RWPE2 (cell line): ENCODE data around the gene ABHD2.

Experiments
- ATAC-seq: fragments of 200-7000 bp; cut with Tn5 transposase; 3 replicates; pipeline ENCODE4 v1.9.1; 2021; ENCODE audit warnings: low read depth
- DNase-seq: peaks from one replicate; pipeline ENCODE4 v3.0.0-alpha.2; 2020; ENCODE audit warnings: low spot score
- H3K27ac ChIP-seq: fragments of 450-650 bp; 2 replicates; pipeline ENCODE4 v1.5.1; 2017; ENCODE audit warnings: mild to moderate bottlenecking; ENCODE audit not compliant: poor library complexity, severe bottlenecking
- H3K27me3 ChIP-seq: fragments of 250-450 bp; sonication (Bioruptor Pico); 2 replicates; pipeline ENCODE4 v1.5.1; 2021; ENCODE audit warnings: mild to moderate bottlenecking, moderate library complexity; ENCODE audit not compliant: insufficient read depth, poor library complexity, severe bottlenecking
- H3K36me3 ChIP-seq: fragments of 250-450 bp; sonication (Bioruptor Pico); 2 replicates; pipeline ENCODE4 v1.5.1; 2020; ENCODE audit warnings: low read depth, mild to moderate bottlenecking, moderate library complexity
- H3K4me1 ChIP-seq: fragments of 250-450 bp; sonication (Bioruptor Pico); 2 replicates; pipeline ENCODE4 v1.5.1; 2021; ENCODE audit warnings: mild to moderate bottlenecking, moderate library complexity; ENCODE audit not compliant: insufficient read depth, poor library complexity, severe bottlenecking
- H3K4me3 ChIP-seq: fragments of 250-450 bp; sonication (Bioruptor Pico); 2 replicates; pipeline ENCODE4 v1.5.1; 2021; ENCODE audit warnings: mild to moderate bottlenecking, moderate library complexity; ENCODE audit not compliant: severe bottlenecking
- H3K9me3 ChIP-seq: fragments of 250-450 bp; sonication (Bioruptor Pico); 2 replicates; pipeline ENCODE4 v1.5.1; 2021; ENCODE audit warnings: mild to moderate bottlenecking, moderate library complexity; ENCODE audit not compliant: severe bottlenecking
- TF ChIP-seq, protein P1 (sequence below): fragments of 450-650 bp; IDR thresholded peaks from one replicate; pipeline ENCODE4 v1.5.1; 2017; ENCODE audit warnings: mild to moderate bottlenecking, moderate library complexity; ENCODE audit not compliant: poor library complexity, severe bottlenecking

Gene ABHD2

DNA sequence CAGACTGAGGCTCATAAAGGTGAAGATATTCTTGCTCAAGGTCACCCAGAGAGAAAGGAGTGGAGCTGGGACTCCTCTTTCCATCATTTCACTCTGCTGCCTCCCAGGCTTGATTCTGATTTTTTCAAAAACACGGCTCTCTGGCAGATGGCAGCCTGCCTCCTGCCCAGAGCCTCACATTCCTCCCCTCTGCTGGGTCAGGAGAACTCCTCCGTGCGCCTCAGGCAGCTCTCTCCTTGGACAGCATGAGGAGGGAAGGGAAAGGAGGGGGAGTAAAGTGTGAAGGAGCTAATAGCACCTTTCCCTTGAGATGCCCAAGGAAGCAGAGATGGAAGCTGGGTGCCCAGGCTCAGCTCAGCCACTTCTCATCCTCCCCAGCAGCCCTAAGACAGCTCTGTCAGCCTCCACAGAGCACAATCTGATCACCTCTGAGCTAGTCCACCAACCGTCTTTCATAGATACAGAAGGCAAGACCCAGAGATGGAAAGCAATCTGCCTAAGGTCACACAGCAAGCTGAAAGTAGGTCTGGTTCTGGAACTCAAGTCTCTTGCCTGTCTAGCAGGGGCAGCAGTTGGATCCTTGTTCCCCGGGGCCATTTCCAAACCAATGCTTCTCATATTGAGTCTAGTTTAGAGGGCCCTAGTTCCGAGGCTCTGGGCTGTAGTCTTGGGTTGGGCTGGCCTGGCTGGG lies 129.6 kb downstream of the ABHD2 start:
- TF ChIP-seq, protein P1, sequence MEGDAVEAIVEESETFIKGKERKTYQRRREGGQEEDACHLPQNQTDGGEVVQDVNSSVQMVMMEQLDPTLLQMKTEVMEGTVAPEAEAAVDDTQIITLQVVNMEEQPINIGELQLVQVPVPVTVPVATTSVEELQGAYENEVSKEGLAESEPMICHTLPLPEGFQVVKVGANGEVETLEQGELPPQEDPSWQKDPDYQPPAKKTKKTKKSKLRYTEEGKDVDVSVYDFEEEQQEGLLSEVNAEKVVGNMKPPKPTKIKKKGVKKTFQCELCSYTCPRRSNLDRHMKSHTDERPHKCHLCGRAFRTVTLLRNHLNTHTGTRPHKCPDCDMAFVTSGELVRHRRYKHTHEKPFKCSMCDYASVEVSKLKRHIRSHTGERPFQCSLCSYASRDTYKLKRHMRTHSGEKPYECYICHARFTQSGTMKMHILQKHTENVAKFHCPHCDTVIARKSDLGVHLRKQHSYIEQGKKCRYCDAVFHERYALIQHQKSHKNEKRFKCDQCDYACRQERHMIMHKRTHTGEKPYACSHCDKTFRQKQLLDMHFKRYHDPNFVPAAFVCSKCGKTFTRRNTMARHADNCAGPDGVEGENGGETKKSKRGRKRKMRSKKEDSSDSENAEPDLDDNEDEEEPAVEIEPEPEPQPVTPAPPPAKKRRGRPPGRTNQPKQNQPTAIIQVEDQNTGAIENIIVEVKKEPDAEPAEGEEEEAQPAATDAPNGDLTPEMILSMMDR: no peak
- DNase-seq (no peak), ATAC-seq (peak; percentile 13; the same call in 1 of the 3 replicates)
- no peaks in the 10 kb centered on the region for H3K27me3 ChIP-seq
- H3K4me1 ChIP-seq: peaks cover 4% of the 10 kb centered on the region
- H3K27ac ChIP-seq: no peak overlapping the region
- no peak overlapping the region for H3K4me3 ChIP-seq
- H3K36me3 ChIP-seq: no peaks in the 10 kb centered on the region
- H3K9me3 ChIP-seq: no peaks in the 10 kb centered on the region

DNA sequence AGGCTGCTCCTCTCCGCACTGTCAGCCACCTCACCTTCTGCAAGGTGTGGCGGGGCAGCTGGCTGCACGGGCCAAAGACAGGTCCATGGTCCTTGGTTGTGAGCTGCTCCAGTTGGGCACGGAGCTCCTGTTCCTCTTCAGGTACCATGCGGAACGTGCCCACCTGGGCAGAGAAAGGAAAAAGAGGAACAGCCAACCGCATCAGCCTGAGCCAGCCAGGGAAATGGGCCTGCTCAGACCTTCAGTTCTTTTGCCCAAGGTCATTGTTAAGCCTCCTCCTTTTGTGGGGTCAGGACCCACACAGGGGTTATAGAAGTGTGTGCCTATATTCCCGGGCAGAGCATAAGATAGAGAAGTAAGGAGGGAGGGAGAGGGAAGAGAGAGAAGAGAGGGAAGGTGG lies 130.3 kb downstream of the ABHD2 start:
- H3K27me3 ChIP-seq: no peaks in the 10 kb centered on the region
- H3K9me3 ChIP-seq: no peaks in the 10 kb centered on the region
- H3K36me3 ChIP-seq: no peaks in the 10 kb centered on the region
- TF ChIP-seq, protein P1: no peak
- ATAC-seq: no peak
- no peak for DNase-seq
- H3K4me1 ChIP-seq: peaks cover 4% of the 10 kb centered on the region
- no peak overlapping the region for H3K27ac ChIP-seq
- H3K4me3 ChIP-seq: no peak overlapping the region

DNA sequence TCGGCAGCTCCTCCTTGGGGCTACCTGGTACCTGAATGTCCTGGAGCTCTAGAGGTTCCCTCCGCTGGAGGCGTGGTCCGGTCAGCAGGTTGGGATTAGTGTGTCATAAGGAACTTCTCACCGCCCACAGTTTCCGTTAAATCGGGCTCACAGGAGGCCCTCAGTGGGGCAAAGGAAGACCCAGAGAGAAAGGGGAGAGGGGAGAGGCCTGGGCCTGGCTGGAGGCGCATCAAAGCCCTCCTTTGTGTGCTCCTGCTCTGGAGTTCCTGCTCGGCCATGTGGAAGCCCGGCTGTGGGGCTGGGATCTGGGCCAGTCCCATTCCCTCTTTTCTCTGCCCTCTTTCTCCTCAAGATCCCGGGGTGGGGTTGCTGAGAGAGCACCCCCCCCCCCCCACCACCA lies 133.3 kb downstream of the ABHD2 start, which contains the start of gene RLBP1:
Gene RLBP1 (minus strand): TSS at position 37 of the 400 bp plus-strand sequence. CDS start 2,604 bp downstream, outside the sequence.
- Histone ChIP-seq H3K27ac (no peak within 1 kb of the TSS), H3K4me1 (peaks cover 4% of the 10 kb centered on the region), H3K4me3 (no peak within 1 kb of the TSS), H3K27me3 (no peaks in the 10 kb centered on the region), H3K36me3 (no peaks in the 10 kb centered on the region), H3K9me3 (no peaks in the 10 kb centered on the region)
- DNase-seq (no peak), ATAC-seq (peak; percentile 67)
- TF ChIP-seq, protein P1: no peak

DNA sequence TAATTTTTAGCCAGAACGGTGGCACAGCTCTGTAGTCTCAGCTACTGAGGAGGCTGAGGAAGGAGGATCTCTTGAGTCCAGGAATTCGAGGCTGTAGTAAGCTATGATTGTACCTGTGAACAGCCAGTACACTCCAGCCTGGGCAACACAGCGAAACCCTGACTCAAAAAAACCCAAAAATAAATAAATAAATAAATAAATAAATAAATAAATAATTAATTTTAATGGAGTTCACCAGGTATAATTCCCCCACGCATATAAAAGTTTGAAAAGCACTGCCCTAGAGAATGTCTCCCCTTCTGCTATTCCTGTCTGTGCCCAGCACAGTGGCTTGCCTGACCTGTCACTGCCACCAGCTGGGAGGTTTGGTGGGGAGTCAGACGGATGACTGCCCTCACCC lies 137.3 kb downstream of the ABHD2 start:
- no peak overlapping the region for H3K4me3 ChIP-seq
- H3K27me3 ChIP-seq: no peaks in the 10 kb centered on the region
- DNase-seq: no peak

More for the DNA sequence above, 137.3 kb downstream of the ABHD2 start:
- ATAC-seq: no peak
- no peak overlapping the region for H3K27ac ChIP-seq
- H3K36me3 ChIP-seq: no peaks in the 10 kb centered on the region
- H3K4me1 ChIP-seq: peaks cover 4% of the 10 kb centered on the region
- TF ChIP-seq, protein P1: no peak
- no peaks in the 10 kb centered on the region for H3K9me3 ChIP-seq
